ENCODE data around the gene OGFOD1. TPM values are rescaled to one million over a fixed set of nuclear protein-coding genes. Genes with fewer than 3 reads are reported as not detected.

OGFOD1 gene
- total RNA-seq, 3 donors from 2014 or later, result 99.3 to 108 (median 101) TPM

DNA sequence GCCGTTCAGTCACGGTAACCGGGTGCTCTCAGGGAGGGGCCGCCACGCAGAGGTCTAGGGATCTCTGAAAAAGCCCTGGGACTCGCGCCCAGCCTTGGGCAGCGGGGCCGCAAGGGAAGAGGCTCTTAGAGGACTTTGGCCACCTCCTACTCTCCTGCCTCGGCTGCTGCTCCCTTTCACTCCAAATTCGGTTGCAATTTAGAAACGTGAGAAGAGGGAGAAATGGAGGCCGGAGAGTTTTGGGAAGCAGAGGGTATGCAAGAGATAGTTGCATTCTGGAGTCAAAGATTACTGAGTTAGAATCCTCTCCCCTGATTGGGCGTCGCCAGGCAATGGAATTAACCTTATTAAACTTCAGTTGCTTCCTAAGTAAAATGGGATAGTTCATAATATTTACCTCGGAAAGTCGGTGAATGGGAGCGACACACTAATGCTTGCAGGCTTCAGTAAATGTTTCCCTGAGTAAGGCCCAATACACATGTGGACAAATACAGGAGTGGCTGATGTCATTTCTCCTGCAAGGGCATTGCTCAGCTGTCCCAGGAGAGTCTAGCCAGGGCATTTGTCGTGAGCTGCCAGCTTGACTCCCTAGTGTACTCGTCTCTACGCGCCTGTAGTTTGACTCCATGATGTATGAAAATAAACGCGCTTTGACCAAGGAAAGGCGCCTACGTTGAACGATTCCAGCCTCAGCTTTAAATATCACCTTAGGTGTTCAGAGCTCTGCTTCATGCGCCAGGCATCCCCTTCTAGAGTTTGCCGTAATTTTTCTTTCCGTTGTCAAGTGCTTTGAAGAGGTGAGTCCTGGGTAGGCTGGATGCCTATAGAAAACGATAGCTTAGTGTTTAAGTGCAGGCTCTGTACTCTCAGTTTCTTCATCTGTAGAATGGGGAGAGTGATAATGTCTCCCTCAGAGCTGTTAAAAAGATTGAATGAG, 667 bp downstream of the OGFOD1 start:
- Mint-ChIP-seq H3K4me3 (peak overlapping the region; percentile 98), H3K27me3 (ENCODE audit: low read depth) (no peaks in the 10 kb centered on the region), H3K4me1 (ENCODE audit: low read depth) (peaks cover 48% of the 10 kb centered on the region), H3K9me3 (no peaks in the 10 kb centered on the region), H3K36me3 (ENCODE audit: insufficient read depth) (peaks cover 35% of the 10 kb centered on the region)
- DNase-seq, result no peak
- peak; percentile 36 to 39 for ATAC-seq

DNA sequence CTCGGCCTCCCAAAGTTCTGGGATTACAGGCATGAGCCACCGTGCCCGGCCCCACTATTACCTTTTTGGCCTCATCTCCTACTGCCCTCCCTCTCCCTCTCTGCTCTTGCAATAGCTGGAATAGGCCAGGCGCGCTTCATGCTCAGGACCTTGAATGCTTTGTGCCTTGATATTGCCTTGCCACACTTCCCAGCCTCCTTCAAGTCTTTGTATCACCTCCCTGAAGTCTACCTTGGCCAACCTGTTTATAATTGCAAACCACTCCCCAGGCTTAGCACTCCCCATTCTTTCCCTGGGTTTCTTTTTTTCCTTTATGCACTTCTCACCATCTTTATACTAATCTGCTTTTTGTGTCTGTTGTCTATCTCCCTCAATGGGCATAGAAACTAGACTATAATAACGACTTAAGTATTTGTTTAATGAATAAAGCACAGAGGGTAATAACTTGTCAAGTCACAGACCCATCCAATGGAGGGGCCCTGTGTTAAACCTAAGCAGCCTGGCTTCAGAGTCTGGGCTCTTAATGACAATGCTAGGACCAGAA, 6.6 kb downstream of the OGFOD1 start:
- Mint-ChIP-seq H3K27me3 (ENCODE audit: low read depth) (no peaks in the 10 kb centered on the region), H3K9me3 (no peaks in the 10 kb centered on the region)

DNA sequence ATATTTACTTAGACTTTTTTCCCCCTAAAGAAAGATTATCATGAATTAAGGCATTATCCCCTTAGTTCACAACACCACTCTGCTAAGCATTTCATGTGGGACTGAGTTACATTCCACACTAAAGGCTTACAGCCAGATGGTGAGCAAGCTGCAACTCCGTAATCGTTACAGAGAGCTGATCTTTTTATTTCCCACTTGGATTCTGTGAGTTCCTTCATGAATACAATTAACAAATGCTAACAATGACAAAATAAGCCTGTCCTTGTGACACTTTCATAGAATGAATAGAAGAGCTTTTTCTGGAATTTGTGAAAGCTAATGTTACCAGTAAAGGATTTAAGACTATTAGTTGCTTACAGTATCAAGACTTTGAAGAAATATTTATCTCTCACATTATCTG, 8.7 kb downstream of the OGFOD1 start:
- DNase-seq, result no peak
- H3K36me3 Mint-ChIP-seq (ENCODE audit: insufficient read depth), result peaks cover 55% of the 10 kb centered on the region
- ATAC-seq, result no peak

More for the DNA sequence above, 6.6 kb downstream of the OGFOD1 start:
- no peak for ATAC-seq
- DNase-seq, result no peak
- Mint-ChIP-seq H3K4me3 (no peak overlapping the region), H3K36me3 (ENCODE audit: insufficient read depth) (peaks cover 59% of the 10 kb centered on the region), H3K4me1 (ENCODE audit: low read depth) (peaks cover 11% of the 10 kb centered on the region)

DNA sequence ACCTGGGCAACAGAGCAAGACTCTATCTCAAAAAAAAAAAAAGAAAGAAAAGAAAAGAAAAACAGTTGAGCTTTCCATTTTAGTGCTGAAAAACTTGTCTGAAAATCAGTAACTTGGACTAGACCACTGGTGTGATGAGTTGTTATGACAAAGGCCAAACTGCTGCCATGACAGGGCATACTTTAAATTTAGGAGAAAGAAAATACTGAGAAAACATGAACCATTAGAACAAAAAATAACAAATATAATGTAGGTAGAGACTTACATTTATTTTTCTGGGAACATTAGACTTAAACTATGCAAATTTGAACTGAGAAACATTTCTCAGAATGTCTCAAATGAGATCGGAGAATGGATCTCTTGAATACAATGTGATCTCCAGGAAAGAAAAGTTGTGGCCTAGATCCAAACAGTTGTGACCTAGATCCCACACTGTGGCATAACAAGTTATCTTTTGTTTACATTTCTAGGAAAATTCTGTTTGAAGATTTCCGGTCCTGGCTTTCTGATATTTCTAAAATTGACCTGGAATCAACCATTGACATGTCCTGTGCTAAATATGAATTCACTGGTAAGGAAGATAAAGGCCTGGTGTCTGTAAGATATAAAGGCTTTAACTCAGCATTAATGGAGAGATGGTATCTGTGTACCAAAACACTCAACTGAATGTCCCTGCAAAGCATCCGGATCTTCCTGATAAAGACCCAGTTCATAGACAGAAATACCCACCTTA, 10.9 kb downstream of the OGFOD1 start:
- peaks cover 3% of the 10 kb centered on the region for H3K4me1 Mint-ChIP-seq (ENCODE audit: low read depth)
- DNase-seq (no peak), ATAC-seq (no peak)
- H3K4me3 Mint-ChIP-seq, result no peak overlapping the region
- no peaks in the 10 kb centered on the region for H3K27me3 Mint-ChIP-seq (ENCODE audit: low read depth)
- H3K36me3 Mint-ChIP-seq (ENCODE audit: insufficient read depth), result peaks cover 53% of the 10 kb centered on the region
- H3K9me3 Mint-ChIP-seq, result no peaks in the 10 kb centered on the region

More for the DNA sequence above, 8.7 kb downstream of the OGFOD1 start:
- Mint-ChIP-seq H3K4me1 (ENCODE audit: low read depth) (peaks cover 7% of the 10 kb centered on the region), H3K4me3 (no peak overlapping the region), H3K27me3 (ENCODE audit: low read depth) (no peaks in the 10 kb centered on the region), H3K9me3 (no peaks in the 10 kb centered on the region)

DNA sequence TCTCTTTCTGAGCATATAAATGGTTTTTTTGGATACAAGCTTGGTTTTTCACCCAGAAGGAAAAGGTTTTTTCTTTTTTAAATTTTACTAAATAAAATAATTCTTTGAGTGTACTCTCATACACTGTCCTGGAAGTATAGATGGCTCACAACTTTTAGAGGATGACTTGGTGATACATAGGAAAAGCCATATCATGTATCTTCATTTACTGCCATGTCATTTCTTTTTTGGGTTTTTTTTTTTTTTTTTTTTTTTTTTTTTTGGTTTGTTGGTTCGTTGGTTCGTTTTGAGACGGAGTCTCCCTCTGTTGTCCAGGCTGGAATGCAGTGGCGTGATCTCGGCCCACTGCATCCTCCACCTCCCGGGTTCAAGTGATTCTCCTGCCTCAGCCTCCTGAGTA, 11.8 kb downstream of the OGFOD1 start:
- Mint-ChIP-seq H3K9me3 (no peaks in the 10 kb centered on the region), H3K4me1 (ENCODE audit: low read depth) (no peaks in the 10 kb centered on the region), H3K36me3 (ENCODE audit: insufficient read depth) (peaks cover 54% of the 10 kb centered on the region), H3K27me3 (ENCODE audit: low read depth) (no peaks in the 10 kb centered on the region), H3K4me3 (no peak overlapping the region)
- DNase-seq (no peak), ATAC-seq (no peak)

DNA sequence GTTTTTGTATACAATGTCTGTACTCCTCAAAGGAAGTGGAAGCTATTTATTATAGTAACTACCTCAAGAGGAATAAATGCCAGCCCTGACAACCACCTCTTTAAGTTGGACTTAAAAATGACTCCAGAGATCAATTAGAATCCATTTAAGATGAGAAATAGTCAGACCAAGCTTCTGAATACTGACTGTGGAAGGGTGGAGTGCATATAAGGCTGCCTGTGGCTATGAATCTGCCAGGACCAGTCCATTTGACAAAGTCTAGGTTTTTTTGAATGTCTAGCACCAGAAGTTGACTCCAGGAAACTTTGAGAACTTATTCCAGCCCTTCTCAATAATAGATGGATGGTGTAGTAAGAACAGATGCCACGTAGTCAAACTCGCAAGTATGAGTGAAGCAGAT, 15.0 kb downstream of the OGFOD1 start:
- ATAC-seq (no peak), DNase-seq (no peak)
- H3K36me3 Mint-ChIP-seq (ENCODE audit: insufficient read depth), result peaks cover 56% of the 10 kb centered on the region

DNA sequence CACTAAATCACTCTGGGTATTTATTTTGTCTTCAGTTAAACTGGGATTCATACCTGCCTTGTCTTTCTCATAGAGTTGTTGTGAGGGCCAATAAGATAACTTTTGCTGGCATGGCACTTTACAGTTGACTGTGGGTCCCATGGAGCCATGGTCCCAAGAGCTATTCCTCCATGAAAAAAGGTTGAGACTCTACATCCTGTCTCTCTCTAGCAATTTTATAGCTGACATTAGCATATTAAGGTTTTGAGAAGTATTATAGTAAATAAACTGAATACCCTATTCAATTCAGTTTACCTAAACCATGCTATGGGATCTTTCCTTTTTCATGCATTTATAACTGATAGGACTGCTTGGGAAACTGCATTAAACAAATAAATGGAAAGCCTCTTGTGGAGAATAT, 17.4 kb downstream of the OGFOD1 start:
- DNase-seq (no peak), ATAC-seq (no peak)
- H3K27me3 Mint-ChIP-seq (ENCODE audit: low read depth), result no peaks in the 10 kb centered on the region
- no peak overlapping the region for H3K4me3 Mint-ChIP-seq
- peaks cover 54% of the 10 kb centered on the region for H3K36me3 Mint-ChIP-seq (ENCODE audit: insufficient read depth)
- no peaks in the 10 kb centered on the region for H3K4me1 Mint-ChIP-seq (ENCODE audit: low read depth)
- H3K9me3 Mint-ChIP-seq, result no peaks in the 10 kb centered on the region

More for the DNA sequence above, 15.0 kb downstream of the OGFOD1 start:
- Mint-ChIP-seq H3K9me3 (no peaks in the 10 kb centered on the region), H3K4me3 (no peak overlapping the region), H3K27me3 (ENCODE audit: low read depth) (no peaks in the 10 kb centered on the region), H3K4me1 (ENCODE audit: low read depth) (no peaks in the 10 kb centered on the region)

DNA sequence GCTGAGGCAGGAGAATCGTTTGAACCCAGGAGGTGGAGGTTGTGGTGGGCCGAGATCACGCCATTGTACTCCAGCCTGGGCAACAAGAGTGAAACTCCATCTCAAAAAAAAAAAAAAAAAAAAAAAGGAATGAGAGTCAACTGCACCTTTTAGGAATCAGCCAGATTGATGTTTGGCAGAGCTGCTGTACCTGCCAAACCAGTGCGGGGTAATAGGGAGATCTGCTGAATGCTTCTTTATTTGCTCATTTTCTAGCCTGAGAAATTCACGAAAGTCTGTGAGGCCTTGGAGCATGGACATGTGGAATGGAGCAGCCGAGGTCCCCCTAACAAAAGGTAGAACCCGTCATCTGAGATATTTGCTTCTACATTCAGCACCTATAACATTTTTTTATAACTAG, 18.4 kb downstream of the OGFOD1 start:
- no peaks in the 10 kb centered on the region for H3K9me3 Mint-ChIP-seq
- no peaks in the 10 kb centered on the region for H3K27me3 Mint-ChIP-seq (ENCODE audit: low read depth)
- ATAC-seq (no peak), DNase-seq (no peak)
- no peak overlapping the region for H3K4me3 Mint-ChIP-seq
- no peaks in the 10 kb centered on the region for H3K4me1 Mint-ChIP-seq (ENCODE audit: low read depth)
- peaks cover 47% of the 10 kb centered on the region for H3K36me3 Mint-ChIP-seq (ENCODE audit: insufficient read depth)

DNA sequence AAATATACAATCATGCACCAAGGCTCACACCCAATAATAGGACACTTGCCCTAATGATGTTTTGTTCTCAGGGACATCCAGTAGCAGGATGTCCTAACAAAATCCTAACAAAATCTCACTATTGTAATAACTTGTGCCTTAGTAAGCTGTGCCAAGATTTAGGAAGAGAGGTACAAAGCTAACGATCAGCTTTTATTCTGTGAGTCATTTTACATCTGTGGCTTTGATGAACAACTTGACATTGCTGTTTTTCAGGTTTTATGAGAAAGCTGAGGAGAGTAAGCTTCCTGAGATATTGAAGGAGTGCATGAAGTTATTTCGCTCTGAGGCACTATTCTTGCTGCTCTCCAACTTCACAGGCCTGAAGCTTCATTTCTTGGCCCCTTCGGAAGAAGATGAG, 18.9 kb downstream of the OGFOD1 start:
- no peak overlapping the region for H3K4me3 Mint-ChIP-seq
- ATAC-seq (no peak), DNase-seq (no peak)
- H3K4me1 Mint-ChIP-seq (ENCODE audit: low read depth), result no peaks in the 10 kb centered on the region
- H3K36me3 Mint-ChIP-seq (ENCODE audit: insufficient read depth), result peaks cover 48% of the 10 kb centered on the region
- no peaks in the 10 kb centered on the region for H3K9me3 Mint-ChIP-seq
- H3K27me3 Mint-ChIP-seq (ENCODE audit: low read depth), result no peaks in the 10 kb centered on the region

DNA sequence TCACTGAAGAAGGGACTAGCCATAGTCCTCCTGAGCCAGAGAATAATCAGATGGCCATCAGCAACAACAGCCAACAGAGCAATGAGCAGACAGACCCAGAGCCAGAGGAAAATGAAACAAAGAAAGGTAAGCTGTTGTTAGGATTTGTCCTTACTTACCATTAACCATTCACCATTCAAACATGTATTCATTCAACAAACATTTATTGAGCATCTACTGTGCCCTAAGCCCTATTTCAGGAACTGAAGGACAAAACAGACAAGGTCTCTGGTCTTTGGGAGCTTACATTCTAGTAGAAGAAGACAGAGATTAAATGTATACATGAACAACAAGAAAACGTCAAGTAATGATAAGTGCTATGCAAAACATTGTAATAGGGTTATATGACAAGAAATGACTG, 19.3 kb downstream of the OGFOD1 start:
- H3K4me1 Mint-ChIP-seq (ENCODE audit: low read depth), result no peaks in the 10 kb centered on the region
- H3K27me3 Mint-ChIP-seq (ENCODE audit: low read depth), result no peaks in the 10 kb centered on the region
- no peaks in the 10 kb centered on the region for H3K9me3 Mint-ChIP-seq
- peaks cover 48% of the 10 kb centered on the region for H3K36me3 Mint-ChIP-seq (ENCODE audit: insufficient read depth)
- ATAC-seq (no peak), DNase-seq (no peak)
- H3K4me3 Mint-ChIP-seq, result no peak overlapping the region

DNA sequence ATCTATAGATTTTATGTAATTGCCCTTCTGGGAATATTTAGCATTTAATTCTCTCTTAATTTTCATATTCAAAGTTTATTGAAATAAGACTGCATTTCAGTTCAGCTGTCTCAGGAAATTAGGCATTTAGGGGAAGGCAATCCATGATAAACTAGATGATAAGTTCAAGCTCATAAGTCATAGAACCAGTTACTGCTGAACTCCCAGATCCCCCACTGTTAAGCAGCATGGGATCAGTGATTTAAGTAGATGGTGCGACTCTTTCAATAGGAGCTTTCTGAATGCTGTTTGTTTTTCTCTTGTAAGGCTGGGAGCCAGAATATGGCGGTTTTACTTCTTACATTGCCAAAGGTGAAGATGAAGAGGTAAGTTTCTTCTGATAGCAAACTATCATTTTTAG, 23.8 kb downstream of the OGFOD1 start:
- peaks cover 48% of the 10 kb centered on the region for H3K36me3 Mint-ChIP-seq (ENCODE audit: insufficient read depth)
- DNase-seq, result no peak
- no peaks in the 10 kb centered on the region for H3K9me3 Mint-ChIP-seq
- no peak for ATAC-seq
- H3K4me3 Mint-ChIP-seq, result no peak overlapping the region
- peaks cover 9% of the 10 kb centered on the region for H3K4me1 Mint-ChIP-seq (ENCODE audit: low read depth)
- H3K27me3 Mint-ChIP-seq (ENCODE audit: low read depth), result no peaks in the 10 kb centered on the region

DNA sequence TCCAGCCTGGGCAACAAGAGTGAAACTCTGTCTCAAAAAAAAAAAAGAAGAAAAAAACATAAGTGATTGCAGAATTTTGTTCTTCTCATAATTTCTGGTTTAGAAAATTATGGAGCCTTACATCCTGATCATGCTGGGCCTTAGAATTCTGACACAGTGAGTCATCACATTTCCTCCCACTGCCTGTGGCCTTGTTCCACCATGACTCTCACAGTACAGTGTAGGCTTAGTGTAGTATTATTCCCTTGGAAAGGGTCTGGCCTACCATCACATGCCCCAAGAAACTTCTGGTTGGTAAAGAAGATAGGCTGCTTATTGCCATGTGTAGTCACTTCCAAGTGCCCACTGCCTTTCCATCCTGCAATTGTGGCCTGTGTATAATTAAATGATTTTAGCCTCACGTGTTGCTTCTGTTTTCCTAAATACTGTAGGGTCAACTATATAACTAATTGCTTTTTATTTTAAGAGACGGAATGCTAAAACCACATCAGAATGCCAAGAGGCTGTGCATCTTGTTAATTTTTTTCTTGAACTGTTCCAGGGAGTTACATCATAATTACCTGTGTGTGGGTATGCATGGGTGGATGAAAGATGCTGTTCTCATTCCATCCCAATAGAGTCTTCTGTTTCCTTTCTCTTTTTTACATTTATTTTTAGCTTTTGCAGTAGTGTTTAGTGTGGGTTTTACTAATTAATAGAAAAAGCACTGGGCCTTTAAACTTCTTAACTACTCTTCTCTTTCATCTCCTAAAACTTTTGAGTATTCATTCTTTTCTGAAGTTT, 25.9 kb downstream of the OGFOD1 start:
- Mint-ChIP-seq H3K36me3 (ENCODE audit: insufficient read depth) (peaks cover 41% of the 10 kb centered on the region), H3K4me1 (ENCODE audit: low read depth) (peaks cover 9% of the 10 kb centered on the region), H3K9me3 (no peaks in the 10 kb centered on the region), H3K27me3 (ENCODE audit: low read depth) (no peaks in the 10 kb centered on the region), H3K4me3 (no peak overlapping the region)
- ATAC-seq (peak; percentile 77 to 81), DNase-seq (no peak)

DNA sequence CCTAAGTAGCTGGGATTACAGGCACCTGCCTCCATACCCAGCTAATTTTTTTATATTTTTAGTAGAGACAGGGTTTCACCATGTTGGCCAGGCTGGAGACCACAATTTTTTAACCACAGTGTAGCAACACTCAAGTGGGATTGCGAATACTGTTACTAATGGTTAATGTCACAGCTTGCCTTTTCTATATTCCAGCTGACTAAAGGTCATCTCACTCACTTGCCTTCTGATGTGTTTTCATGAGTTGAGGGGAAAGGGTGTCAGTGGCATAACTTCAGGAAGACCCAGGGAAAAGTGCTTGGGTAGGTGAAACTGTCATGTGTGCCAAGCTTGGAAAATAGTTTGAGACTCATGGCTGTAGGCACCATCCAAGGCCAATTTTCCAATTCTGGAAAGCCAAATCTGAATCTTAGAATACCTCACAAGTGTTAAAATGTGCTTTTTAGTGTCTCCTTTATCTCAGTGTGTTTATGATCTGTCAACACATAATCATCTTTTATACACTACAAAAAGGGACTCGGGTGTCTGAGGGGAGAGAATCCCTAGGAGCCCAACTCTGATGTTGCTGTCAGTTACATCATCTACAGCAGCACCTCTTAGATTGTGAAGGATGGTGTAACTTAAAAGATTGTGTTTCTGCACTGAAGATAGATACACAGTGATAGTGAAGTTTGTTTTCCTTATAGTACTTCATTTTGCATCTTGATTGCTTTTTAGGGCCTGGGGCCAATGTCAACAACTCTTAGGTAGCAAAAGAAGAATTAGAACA, 27.1 kb downstream of the OGFOD1 start:
- Mint-ChIP-seq H3K9me3 (no peaks in the 10 kb centered on the region), H3K36me3 (ENCODE audit: insufficient read depth) (peaks cover 37% of the 10 kb centered on the region), H3K27me3 (ENCODE audit: low read depth) (no peaks in the 10 kb centered on the region), H3K4me1 (ENCODE audit: low read depth) (peaks cover 9% of the 10 kb centered on the region), H3K4me3 (no peak overlapping the region)
- no peak for ATAC-seq
- no peak for DNase-seq

Measured in activated T-cell treated with anti-CD3 and anti-CD28 coated beads, Interleukin-2, amount 50 U/mL, for 4 hours (primary cell).